Measurements from ENCODE around the gene PRR29.
A peak's percentile ranks its signal among the peaks of the same experiment; 100 is the strongest.

The PRR29 gene

DNA sequence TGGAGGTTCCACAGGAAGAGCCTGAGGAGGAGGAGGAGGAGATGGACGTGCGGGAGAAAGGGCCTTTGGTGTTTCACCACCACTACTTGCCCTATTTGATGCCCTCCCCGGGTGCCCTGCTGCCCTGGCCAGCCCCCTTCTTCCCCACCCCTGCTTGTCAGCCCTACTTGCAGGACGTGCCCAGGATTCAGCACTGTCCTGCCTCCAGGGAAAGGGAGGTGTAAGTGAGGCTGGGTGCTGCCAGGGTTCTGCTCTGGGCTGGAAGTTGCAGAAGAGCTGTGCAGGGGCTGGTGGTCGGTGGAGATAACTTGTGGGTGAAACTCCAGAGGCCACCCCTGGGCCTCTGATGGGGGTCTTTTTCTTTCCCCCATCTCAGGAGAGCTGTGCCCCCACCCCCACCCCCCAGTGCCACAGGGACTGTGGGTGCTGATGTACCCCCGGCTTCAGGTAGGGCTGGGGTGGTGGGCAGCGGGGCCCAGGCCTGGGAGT lies 3.0 kb downstream of the PRR29 start:
- Histone ChIP-seq H3K9me3 (ENCODE audit: severe bottlenecking) (no peaks in the 10 kb centered on the region), H3K27ac (no peak overlapping the region), H3K27me3 (ENCODE audit: insufficient read depth, low read depth, severe bottlenecking) (no peaks in the 10 kb centered on the region), H3K4me3 (ENCODE audit: low read depth, low read length) (no peak overlapping the region), H3K36me3 (no peaks in the 10 kb centered on the region)
- TF ChIP-seq, protein P1, sequence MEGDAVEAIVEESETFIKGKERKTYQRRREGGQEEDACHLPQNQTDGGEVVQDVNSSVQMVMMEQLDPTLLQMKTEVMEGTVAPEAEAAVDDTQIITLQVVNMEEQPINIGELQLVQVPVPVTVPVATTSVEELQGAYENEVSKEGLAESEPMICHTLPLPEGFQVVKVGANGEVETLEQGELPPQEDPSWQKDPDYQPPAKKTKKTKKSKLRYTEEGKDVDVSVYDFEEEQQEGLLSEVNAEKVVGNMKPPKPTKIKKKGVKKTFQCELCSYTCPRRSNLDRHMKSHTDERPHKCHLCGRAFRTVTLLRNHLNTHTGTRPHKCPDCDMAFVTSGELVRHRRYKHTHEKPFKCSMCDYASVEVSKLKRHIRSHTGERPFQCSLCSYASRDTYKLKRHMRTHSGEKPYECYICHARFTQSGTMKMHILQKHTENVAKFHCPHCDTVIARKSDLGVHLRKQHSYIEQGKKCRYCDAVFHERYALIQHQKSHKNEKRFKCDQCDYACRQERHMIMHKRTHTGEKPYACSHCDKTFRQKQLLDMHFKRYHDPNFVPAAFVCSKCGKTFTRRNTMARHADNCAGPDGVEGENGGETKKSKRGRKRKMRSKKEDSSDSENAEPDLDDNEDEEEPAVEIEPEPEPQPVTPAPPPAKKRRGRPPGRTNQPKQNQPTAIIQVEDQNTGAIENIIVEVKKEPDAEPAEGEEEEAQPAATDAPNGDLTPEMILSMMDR (IDR thresholded peaks at IDR 0.05; ENCODE audit: low read depth, low read length) = no peak
- DNase-seq = no peak

DNA sequence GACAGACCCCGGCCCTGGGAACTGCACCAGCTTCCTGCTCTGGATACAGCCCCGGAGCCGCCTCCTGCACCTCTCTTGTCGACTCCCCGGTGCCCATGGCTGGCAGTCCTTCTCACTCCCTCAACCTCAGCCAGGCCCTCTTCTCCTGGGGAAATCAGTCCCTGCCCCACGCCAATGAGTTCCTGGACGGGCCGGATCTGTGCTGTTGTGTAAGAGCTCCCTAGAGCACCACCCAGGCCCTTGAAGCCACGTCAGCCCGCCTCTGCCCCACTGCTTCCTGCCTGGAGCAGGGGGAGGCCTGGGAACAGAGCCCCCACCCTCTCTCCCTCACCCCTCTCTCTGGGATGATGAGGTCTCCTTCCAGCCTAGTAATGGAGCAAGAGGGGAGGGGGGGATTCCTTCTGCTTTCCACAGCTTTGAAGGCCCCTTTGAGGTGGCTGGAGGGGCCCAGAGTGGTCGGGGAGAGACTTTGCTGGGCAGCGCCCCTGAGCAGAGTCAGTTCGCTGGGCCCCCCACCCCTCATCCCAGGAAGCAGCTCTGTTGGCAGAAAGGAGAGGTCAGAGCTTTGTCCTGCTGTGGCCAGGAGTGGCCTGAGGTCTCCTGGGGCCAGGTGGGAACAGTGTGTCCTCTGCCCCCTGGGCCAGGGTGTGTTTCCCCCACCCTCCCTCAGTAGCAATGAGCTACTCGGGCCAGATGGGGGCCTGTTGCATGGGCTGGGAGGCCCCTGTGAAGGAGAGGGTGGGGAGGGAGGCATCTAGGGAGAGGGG lies 3.8 kb downstream of the PRR29 start:
- Histone ChIP-seq H3K27ac (no peak overlapping the region), H3K36me3 (no peaks in the 10 kb centered on the region), H3K27me3 (ENCODE audit: insufficient read depth, low read depth, severe bottlenecking) (no peaks in the 10 kb centered on the region), H3K4me3 (ENCODE audit: low read depth, low read length) (no peak overlapping the region), H3K9me3 (ENCODE audit: severe bottlenecking) (no peaks in the 10 kb centered on the region)
- TF ChIP-seq, protein P1 (IDR thresholded peaks at IDR 0.05; ENCODE audit: low read depth, low read length) = 0 out of 2 replicates have a peak, but pooled peaks have one; percentile 0
- no peak for DNase-seq

DNA sequence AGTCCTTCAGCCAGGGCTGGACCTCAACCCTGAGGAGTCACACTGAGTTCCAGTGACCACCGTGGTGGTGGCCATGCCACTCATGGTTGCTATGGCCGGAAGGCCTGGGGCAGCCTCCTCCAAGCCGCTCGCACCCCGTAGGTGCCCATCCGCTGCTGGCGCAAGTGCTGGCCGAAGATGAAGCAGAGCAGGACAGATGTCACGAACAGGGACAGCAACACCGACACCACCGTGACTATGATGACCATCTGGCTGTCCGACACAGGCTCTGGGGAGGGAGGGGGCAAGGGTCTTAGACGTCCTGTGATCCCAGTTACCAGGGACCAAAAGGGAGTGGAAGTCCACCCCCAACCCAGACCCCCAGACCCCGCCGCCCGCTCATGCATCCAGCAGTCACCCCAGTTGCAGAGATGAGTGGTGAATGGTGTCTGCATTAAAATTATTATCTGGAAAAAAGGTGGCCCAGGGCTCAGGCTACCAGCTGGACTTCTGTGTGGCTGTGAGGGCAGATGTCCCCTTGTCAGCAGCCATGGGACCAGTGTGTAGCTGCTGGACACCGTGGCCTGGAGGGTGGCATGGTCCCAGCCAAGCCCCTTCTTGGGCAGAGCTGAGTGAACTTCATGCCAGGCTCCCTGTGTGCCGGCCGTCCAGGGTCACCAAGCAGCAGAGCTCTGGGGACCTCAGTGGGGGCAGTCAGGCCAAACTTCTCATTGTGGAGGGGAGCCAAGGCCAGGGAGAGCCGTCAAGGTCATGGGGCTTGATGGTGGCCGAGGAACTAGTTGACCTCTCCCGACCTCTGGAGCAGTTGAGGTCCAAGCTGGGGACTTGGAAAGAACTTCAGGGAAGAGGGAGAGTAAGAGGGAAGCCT lies 4.7 kb downstream of the PRR29 start:
- no peak for DNase-seq
- Histone ChIP-seq H3K4me3 (ENCODE audit: low read depth, low read length) (no peak overlapping the region), H3K9me3 (ENCODE audit: severe bottlenecking) (no peaks in the 10 kb centered on the region), H3K27me3 (ENCODE audit: insufficient read depth, low read depth, severe bottlenecking) (no peaks in the 10 kb centered on the region), H3K36me3 (no peaks in the 10 kb centered on the region), H3K27ac (no peak overlapping the region)
- TF ChIP-seq, protein P1 (IDR thresholded peaks at IDR 0.05; ENCODE audit: low read depth, low read length) = no peak

DNA sequence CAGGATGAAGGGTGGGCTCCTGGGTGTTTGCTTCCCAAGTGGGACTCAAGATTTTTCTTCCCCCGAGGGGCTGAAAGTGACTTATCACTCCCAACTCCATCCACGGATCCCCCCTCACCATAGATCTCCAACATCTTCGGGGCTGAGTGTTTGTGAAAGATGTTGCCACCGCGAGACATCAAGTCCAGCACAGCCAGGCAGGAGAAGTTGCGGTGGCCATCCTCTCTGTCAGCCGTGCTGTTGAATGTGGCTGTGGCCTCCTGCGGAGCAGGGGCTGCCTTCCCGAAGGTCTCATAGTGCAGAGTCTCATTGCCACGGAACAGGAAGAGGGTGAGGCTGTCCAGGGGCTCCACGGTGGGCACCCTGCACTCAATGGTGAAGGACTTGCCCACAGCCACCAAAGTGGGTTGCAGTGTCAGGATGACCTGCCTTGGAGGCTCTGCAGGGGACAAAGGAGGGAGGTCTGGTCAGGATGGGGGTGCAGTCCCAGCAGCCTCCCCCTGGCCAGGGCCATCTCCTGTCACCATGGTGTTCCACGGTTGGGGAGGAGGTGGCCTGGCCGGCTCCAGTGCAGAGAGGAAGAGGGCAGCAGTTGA lies 5.5 kb downstream of the PRR29 start:
- Histone ChIP-seq H3K36me3 (no peaks in the 10 kb centered on the region), H3K9me3 (ENCODE audit: severe bottlenecking) (no peaks in the 10 kb centered on the region), H3K27ac (no peak overlapping the region), H3K27me3 (ENCODE audit: insufficient read depth, low read depth, severe bottlenecking) (no peaks in the 10 kb centered on the region), H3K4me3 (ENCODE audit: low read depth, low read length) (no peak overlapping the region)
- TF ChIP-seq, protein P1 (IDR thresholded peaks at IDR 0.05; ENCODE audit: low read depth, low read length) = no peak
- no peak for DNase-seq

DNA sequence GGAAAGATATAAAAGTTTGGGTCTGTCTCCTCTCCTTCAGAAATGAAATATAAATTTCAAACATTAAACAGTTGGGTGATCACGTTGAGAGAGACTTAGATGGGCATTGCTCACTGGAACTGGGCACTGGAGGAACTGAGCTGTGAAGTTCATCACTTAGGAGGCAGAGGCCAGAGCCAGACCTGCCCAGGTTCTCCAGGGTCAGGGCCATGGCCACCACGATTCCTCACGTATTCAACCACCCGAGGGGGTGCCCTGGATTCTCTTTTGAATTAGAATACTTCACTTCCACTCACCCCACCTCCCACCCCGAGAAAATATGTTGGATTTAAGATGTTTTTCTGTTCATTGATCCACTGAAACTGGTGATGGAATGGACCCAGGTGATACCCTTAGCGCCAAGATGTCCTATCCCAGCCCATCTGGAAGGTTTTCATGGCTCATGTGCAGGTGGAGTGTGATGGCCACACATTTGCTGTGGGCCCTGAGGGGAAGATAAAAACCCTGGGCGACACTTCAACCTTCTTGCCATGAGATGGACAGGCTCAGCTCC lies 6.1 kb downstream of the PRR29 start:
- H3K4me3 ChIP-seq (ENCODE audit: low read depth, low read length) = no peak overlapping the region

More for the DNA sequence above, 6.1 kb downstream of the PRR29 start:
- H3K9me3 ChIP-seq (ENCODE audit: severe bottlenecking) = no peaks in the 10 kb centered on the region
- H3K27ac ChIP-seq = no peak overlapping the region
- H3K27me3 ChIP-seq (ENCODE audit: insufficient read depth, low read depth, severe bottlenecking) = no peaks in the 10 kb centered on the region
- TF ChIP-seq, protein P1 (IDR thresholded peaks at IDR 0.05; ENCODE audit: low read depth, low read length) = no peak
- no peak for DNase-seq
- no peaks in the 10 kb centered on the region for H3K36me3 ChIP-seq

All from WERI-Rb-1 (cell line).